Measurements from ENCODE around the gene LRP6. TPM values are rescaled to one million over a fixed set of nuclear protein-coding genes. Genes with fewer than 3 reads are reported as not detected.

LRP6 gene
- polyA plus RNA-seq, 1 donor (not counting 4 experiments of a cell fraction or from before 2014, with no cell fraction given): 13.0 TPM

DNA sequence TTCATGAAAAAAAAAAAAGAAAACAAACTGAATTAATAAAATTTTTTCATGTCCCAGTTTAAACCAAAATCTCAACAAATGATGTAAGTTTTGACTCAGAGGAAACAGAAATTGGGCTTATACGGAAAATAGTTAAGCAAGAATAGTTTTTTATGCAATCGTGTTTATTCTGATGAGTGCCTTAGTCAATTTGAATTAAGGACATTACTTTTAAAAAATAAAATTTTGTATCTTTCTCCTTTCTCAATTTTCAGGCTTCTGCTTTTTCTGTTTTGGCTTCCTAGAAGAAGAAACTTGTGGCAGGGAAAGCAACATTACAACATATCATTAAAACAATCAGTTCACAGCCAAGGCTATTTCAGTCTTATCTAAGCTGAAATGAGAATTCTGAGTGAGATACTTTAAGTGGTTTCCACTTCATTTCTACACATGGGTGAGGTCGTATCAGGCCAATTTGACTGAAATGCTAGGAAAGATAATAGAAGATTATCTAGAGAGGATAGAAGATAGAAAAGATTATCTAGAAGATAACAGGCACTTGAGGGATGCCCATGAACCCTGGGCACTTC is 143.7 kb downstream of the LRP6 start:
- dilution Hi-C loops (cut with MboI; ENCODE audit: extremely low pct_ligation_motif_present, low sequenced_read_pairs): no loop called here

DNA sequence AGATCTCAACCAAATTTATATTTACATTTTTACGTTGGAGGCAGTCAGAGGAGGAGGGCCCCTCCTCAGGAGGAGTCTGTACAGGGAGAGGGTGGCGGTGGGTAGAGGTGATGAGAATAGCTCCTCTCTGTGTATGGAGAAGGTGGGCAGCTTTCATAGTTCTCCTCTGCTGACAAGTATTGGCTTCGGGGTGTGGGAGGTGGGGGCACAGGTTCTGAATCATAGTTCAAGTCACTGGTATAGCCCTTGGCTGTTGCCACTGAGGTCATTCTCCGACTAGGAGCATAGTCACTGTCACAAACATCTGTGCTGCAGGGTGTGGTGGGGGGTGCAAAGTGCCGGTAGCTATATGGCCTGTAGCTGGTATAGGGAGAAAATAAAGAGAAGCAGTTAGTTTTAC is 145.8 kb downstream of the LRP6 start:
- Histone ChIP-seq H3K4me1 (ENCODE audit: control insufficient read depth, extremely low read depth, insufficient read depth, low read length) (no peaks in the 10 kb centered on the region), H3K9me3 (ENCODE audit: control insufficient read depth, low read depth, low read length) (no peaks in the 10 kb centered on the region), H3K4me3 (ENCODE audit: control insufficient read depth in 2 of 3, extremely low read depth in 1 of 3, insufficient read depth in 2 of 3, low read depth in 1 of 3, low read length in 3 of 3) (no peak overlapping the region), H3K79me2 (ENCODE audit: control insufficient read depth, insufficient read depth, low read length) (no peaks in the 10 kb centered on the region), H3K4me2 (ENCODE audit: control insufficient read depth, extremely low read depth, insufficient read depth, low read depth, low read length) (no peak overlapping the region), H4K20me1 (ENCODE audit: control insufficient read depth, extremely low read depth, insufficient read depth, low read length) (no peaks in the 10 kb centered on the region), H3K27ac (ENCODE audit: control insufficient read depth, insufficient read depth, low read length) (no peak overlapping the region), H3K36me3 (ENCODE audit: control insufficient read depth in 2 of 2, extremely low read depth in 1 of 2, insufficient read depth in 2 of 2, low read length in 2 of 2) (peaks cover 10 to 16% of the 10 kb centered on the region in 2 experiments), H3K9ac (ENCODE audit: control insufficient read depth, extremely low read depth, insufficient read depth, low read length) (no peak overlapping the region), H2AFZ (ENCODE audit: control insufficient read depth, low read length) (no peak overlapping the region), H3K9me1 (ENCODE audit: control insufficient read depth, extremely low read depth, insufficient read depth, low read length) (no peaks in the 10 kb centered on the region), H3K27me3 (ENCODE audit: control insufficient read depth, extremely low read depth, insufficient read depth, low read length) (no peaks in the 10 kb centered on the region)
- FAIRE-seq: no peak
- DNase-seq (ENCODE audit: low read depth, low spot score): no peak
- dilution Hi-C loops (cut with MboI; ENCODE audit: extremely low pct_ligation_motif_present, low sequenced_read_pairs): no loop called here
- TF ChIP-seq EZH2 (IDR thresholded peaks at IDR 0.05; ENCODE audit: low read length): no peak
- no peak for TF ChIP-seq CTCF (optimal IDR thresholded peaks at IDR 0.05 in 1 of 3, IDR thresholded peaks at IDR 0.05 in 1 of 3, conservative IDR thresholded peaks at IDR 0.05 in 1 of 3; ENCODE audit: extremely low read depth in 1 of 3, insufficient read depth in 2 of 3, low read length in 3 of 3)

More for the DNA sequence above, 143.7 kb downstream of the LRP6 start:
- Histone ChIP-seq H3K27ac (ENCODE audit: control insufficient read depth, insufficient read depth, low read length) (no peak overlapping the region), H3K27me3 (ENCODE audit: control insufficient read depth, extremely low read depth, insufficient read depth, low read length) (no peaks in the 10 kb centered on the region), H3K9ac (ENCODE audit: control insufficient read depth, extremely low read depth, insufficient read depth, low read length) (no peak overlapping the region), H3K79me2 (ENCODE audit: control insufficient read depth, insufficient read depth, low read length) (no peaks in the 10 kb centered on the region), H3K36me3 (ENCODE audit: control insufficient read depth in 2 of 2, extremely low read depth in 1 of 2, insufficient read depth in 2 of 2, low read length in 2 of 2) (peaks cover 10 to 16% of the 10 kb centered on the region in 2 experiments), H3K9me1 (ENCODE audit: control insufficient read depth, extremely low read depth, insufficient read depth, low read length) (no peaks in the 10 kb centered on the region), H4K20me1 (ENCODE audit: control insufficient read depth, extremely low read depth, insufficient read depth, low read length) (no peaks in the 10 kb centered on the region), H3K9me3 (ENCODE audit: control insufficient read depth, low read depth, low read length) (no peaks in the 10 kb centered on the region), H3K4me3 (ENCODE audit: control insufficient read depth in 2 of 3, extremely low read depth in 1 of 3, insufficient read depth in 2 of 3, low read depth in 1 of 3, low read length in 3 of 3) (no peak overlapping the region), H2AFZ (ENCODE audit: control insufficient read depth, low read length) (no peak overlapping the region), H3K4me2 (ENCODE audit: control insufficient read depth, extremely low read depth, insufficient read depth, low read depth, low read length) (no peak overlapping the region), H3K4me1 (ENCODE audit: control insufficient read depth, extremely low read depth, insufficient read depth, low read length) (peaks cover 6% of the 10 kb centered on the region)
- TF ChIP-seq CTCF (optimal IDR thresholded peaks at IDR 0.05 in 1 of 3, IDR thresholded peaks at IDR 0.05 in 1 of 3, conservative IDR thresholded peaks at IDR 0.05 in 1 of 3; ENCODE audit: extremely low read depth in 1 of 3, insufficient read depth in 2 of 3, low read length in 3 of 3): no peak
- TF ChIP-seq EZH2 (IDR thresholded peaks at IDR 0.05; ENCODE audit: low read length): no peak
- no peak for DNase-seq (ENCODE audit: low read depth, low spot score)
- FAIRE-seq: no peak
